OCI-LY3 (cell line): ENCODE data around the gene CHN1.

Experiments used
- CTCF ChIP-seq: fragments of 200-600, 300-600 bp; sonication (generic); IDR thresholded peaks from 2 replicates; pipeline ENCODE4 v1.5.1; 2014; ENCODE audit warnings: antibody characterized with exemption, low read length, low read depth
- EZH2phosphoT487 ChIP-seq: fragments of 200-600 bp; shearing (Covaris generic); IDR thresholded peaks from 2 replicates; pipeline ENCODE4 v1.6.1; 2018; ENCODE audit warnings: antibody characterized with exemption, mixed run types, low read depth

DNA sequence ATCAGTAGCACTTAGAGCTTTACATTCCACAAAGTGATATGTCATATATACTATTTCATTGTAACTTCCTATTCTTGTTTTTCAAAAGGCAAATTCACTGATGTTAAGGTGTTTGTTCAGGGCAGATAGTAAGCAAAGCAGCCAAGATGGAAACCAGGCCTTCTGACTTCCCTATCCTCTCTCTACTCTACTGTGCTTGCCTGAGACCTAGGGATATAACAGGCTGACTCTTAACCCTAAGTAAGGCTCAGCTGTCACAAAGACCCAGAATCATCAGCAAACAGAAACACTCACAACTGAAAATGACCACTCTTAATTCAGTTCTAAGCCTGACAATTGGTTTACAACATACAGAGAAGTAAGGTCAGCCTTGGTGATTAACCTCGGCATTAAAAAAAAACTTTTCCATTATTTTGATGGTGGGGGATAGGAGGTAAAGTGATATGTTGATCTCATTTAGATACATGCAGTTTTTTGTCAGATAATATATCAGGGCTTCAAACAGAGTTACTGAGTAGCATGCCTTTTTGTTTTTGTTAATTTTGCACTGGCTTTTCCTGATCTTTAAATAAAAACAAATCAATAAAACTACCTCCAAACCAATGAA is 145.5 kb downstream of the CHN1 start:
- TF ChIP-seq CTCF (no peak), EZH2phosphoT487 (no peak)
